ENCODE measurements around the gene BSN.

BSN gene

GRCh38 chr3:49556500-49557275 lies 2.4 kb downstream of the BSN start:
- no peak for TF ChIP-seq CTCF (IDR thresholded peaks at IDR 0.05; ENCODE audit: low read depth, low read length, missing control alignments)
- Histone ChIP-seq H3K27me3 (replicated peaks) (peaks cover 8% of the 10 kb centered on the region), H3K4me3 (ENCODE audit: low read depth, low read length) (no peak overlapping the region), H3K36me3 (replicated peaks) (no peaks in the 10 kb centered on the region), H3K27ac (no peak overlapping the region)
- in situ Hi-C loops (cut with HindIII; ENCODE audit: low pct_ligation_motif_present, low sequenced_read_pairs), result loop anchor here (25.0 kb wide), 1 partner anchor 106 kb away; the partner anchor contains the start of gene APEH
- no peak for DNase-seq

GRCh38 chr3:49563040-49563578 lies 8.8 kb downstream of the BSN start:
- Histone ChIP-seq H3K27ac (no peak overlapping the region), H3K27me3 (replicated peaks) (no peaks in the 10 kb centered on the region), H3K4me3 (ENCODE audit: low read depth, low read length) (no peak overlapping the region), H3K36me3 (replicated peaks) (no peaks in the 10 kb centered on the region)
- in situ Hi-C loops (cut with HindIII; ENCODE audit: low pct_ligation_motif_present, low sequenced_read_pairs), result loop anchor here (25.0 kb wide), 1 partner anchor 99 kb away; the partner anchor contains the start of gene APEH
- TF ChIP-seq CTCF (IDR thresholded peaks at IDR 0.05; ENCODE audit: low read depth, low read length, missing control alignments), result peak; percentile 8
- no peak for DNase-seq

- in situ Hi-C loops (cut with HindIII; ENCODE audit: low pct_ligation_motif_present, low sequenced_read_pairs), result loop anchor here (25.0 kb wide), 1 partner anchor 99 kb away; the partner anchor contains the start of gene APEH
- no peak for DNase-seq
- H3K4me3 ChIP-seq (ENCODE audit: low read depth, low read length), result no peak overlapping the region
- H3K36me3 ChIP-seq (replicated peaks), result no peaks in the 10 kb centered on the region
- TF ChIP-seq CTCF (IDR thresholded peaks at IDR 0.05; ENCODE audit: low read depth, low read length, missing control alignments), result no peak
- no peaks in the 10 kb centered on the region for H3K27me3 ChIP-seq (replicated peaks)
- no peak overlapping the region for H3K27ac ChIP-seq
Observed at GRCh38 chr3:49563766-49564165, 9.5 kb downstream of the BSN start.

GRCh38 chr3:49566312-49566711 lies 12.0 kb downstream of the BSN start:
- no peak for DNase-seq
- H3K4me3 ChIP-seq (ENCODE audit: low read depth, low read length), result no peak overlapping the region
- no peak overlapping the region for H3K27ac ChIP-seq
- no peaks in the 10 kb centered on the region for H3K36me3 ChIP-seq (replicated peaks)
- in situ Hi-C loops (cut with HindIII; ENCODE audit: low pct_ligation_motif_present, low sequenced_read_pairs), result loop anchor here (25.0 kb wide), 1 partner anchor 96 kb away; the partner anchor contains the start of gene APEH
- H3K27me3 ChIP-seq (replicated peaks), result no peaks in the 10 kb centered on the region
- TF ChIP-seq CTCF (IDR thresholded peaks at IDR 0.05; ENCODE audit: low read depth, low read length, missing control alignments), result no peak

- no peak for DNase-seq
- in situ Hi-C loops (cut with HindIII; ENCODE audit: low pct_ligation_motif_present, low sequenced_read_pairs), result loop anchor here (25.0 kb wide), 1 partner anchor 95 kb away; the partner anchor contains the start of gene APEH
- Histone ChIP-seq H3K36me3 (replicated peaks) (no peaks in the 10 kb centered on the region), H3K4me3 (ENCODE audit: low read depth, low read length) (no peak overlapping the region), H3K27ac (no peak overlapping the region), H3K27me3 (replicated peaks) (no peaks in the 10 kb centered on the region)
- TF ChIP-seq CTCF (IDR thresholded peaks at IDR 0.05; ENCODE audit: low read depth, low read length, missing control alignments), result no peak
Observed at GRCh38 chr3:49567406-49567805, 13.1 kb downstream of the BSN start.

Data from brain microvascular endothelial cell (primary cell).